Activated CD4-positive, alpha-beta T cell treated with anti-CD3 and anti-CD28 coated beads, Interleukin-10, Interleukin-2, amounts not matched to agents 100 ng/mL and 50 ng/mL, durations not matched to agents 16 hours and 8 hours (primary cell): ENCODE results near the gene ABCB6.
A peak's percentile ranks its signal among the peaks of the same experiment; 100 is the strongest.

Experiments
- DNase-seq: peaks from one replicate; pipeline ENCODE4 v3.0.0-alpha.2; 2020

Gene ABCB6

GRCh38 chr2:219245148-219245898 lies 26.6 kb upstream of the ABCB6 start, which contains the start of the genes GLB1L and STK16:
Gene GLB1L (minus strand): TSS chr2:219245444. CDS start chr2:219243573, 1,871 bp downstream.
Gene STK16 (plus strand): TSS chr2:219245479. CDS start chr2:219246000, 521 bp downstream.
- DNase-seq, result peak; percentile 94

DNA sequence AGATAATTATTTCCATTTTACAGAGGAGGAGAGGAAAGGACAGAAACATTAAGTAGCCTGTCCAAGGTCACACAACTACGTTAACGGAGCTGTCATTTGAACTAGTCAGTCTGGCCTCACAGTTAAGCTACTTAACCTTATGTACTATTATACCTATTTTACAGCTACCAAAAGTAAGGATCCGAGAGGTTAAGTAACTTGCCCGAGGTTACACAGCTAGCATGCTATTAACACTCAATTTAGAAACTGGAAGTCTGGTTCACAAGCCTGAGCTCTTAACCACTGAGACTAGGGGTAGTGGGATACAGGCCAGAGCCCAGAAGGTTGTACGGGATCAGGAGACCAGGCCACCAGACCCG lies 26.0 kb upstream of the ABCB6 start:
- no peak for DNase-seq

DNA sequence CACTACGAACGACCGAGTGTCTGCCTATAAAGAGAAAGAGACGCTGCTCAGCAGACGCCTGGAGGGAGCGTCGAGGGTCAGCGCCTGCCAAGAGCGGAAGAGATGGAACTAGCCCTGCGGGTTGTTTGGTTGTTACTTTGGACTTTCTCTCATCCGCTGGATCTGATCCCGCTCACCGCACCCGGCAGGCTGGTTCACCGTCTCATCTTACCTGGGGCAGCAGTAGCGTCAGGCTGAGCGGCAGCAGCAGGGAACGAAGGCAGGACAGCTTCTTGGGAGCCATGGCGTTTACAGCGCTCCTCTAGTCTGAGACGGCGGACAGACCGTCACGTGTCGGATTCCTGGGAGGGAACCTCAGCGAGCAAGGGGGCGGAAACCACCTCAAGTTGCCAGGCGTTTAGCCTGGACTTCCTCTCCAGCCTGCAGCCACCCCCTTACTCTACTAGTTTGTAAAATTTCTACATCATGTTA lies 24.6 kb upstream of the ABCB6 start:
- DNase-seq, result no peak

GRCh38 chr2:219234331-219234730 lies 15.6 kb upstream of the ABCB6 start:
- no peak for DNase-seq

GRCh38 chr2:219230059-219230540 lies 11.3 kb upstream of the ABCB6 start:
- DNase-seq, result peak; percentile 65

GRCh38 chr2:219229305-219230058 lies 10.7 kb upstream of the ABCB6 start, which contains the start of the genes ANKZF1 and ATG9A:
Gene ANKZF1 (plus strand): TSS chr2:219229806. CDS start chr2:219230258, 452 bp downstream.
Gene ATG9A (minus strand): TSS chr2:219229636. CDS start chr2:219228024, 1,612 bp downstream.
- peak; percentile 99 for DNase-seq

- DNase-seq, result no peak
Measured at GRCh38 chr2:219228911-219229304, 10.2 kb upstream of the ABCB6 start.

DNA sequence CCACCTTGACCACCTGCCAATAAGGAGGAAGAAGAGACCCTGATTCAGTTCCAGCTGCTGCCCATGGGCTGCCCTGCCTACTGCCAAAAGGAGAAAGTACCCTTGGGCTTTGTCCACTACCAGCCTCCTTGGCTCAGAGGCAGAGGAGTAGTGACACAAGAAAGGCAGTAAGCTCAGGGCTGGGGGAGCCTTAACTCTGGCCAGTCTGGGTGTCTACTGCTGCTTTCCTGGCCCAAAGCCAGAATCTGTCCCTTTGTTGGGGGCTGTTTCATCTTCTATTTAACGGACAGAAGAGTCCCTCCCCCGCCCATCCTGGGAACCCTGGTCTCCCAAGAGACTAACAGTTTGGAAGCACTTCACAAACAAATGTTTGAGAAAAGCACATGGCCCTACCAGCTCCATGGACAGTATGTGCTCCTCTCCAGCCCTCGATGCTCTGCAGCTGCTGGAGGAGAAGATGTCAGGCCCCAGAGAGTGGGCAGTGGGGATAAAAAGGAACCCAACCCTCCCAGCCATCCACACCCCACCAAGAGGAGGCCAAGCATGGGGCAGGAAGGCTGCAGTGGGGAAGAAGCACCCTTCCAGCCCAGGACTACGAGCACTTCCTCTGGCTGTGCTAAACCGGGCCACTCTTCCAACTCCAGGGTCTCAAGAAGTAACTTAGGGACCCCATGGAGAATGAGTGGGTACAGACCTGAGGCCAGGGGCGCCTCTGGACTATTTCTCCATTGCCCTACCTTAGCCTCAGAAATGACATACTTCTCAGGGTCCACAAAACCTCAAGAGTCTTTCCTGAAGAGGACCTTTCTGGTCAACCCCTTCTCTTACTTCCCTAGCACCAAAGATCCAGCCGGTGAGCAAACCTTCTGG lies 9.5 kb upstream of the ABCB6 start:
- DNase-seq, result no peak

DNA sequence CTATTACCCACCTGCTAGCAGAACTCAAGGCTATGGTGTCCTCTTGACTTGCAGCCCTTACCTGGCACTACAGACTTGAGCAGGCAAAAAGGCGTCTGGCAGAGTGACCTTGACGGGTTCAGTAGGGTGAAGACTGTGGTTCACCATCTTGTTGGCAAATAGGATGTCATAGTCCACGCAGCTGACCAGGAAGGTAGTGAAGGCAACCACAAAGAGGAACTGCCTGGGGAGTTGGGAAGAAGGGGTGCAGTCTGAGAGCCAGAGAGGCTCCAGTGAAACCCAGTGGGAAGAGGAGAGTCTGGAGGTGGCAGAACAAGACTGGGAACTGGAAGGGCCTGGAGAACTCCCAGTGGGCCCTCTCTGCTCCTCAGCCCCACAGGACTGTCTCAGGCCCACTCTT lies 6.6 kb upstream of the ABCB6 start:
- DNase-seq, result no peak

GRCh38 chr2:219223831-219224610 lies 5.3 kb upstream of the ABCB6 start:
- no peak for DNase-seq

GRCh38 chr2:219221957-219222518 lies 3.3 kb upstream of the ABCB6 start:
- no peak for DNase-seq

- DNase-seq, result no peak
Measured at GRCh38 chr2:219220652-219221402, 2.1 kb upstream of the ABCB6 start.

GRCh38 chr2:219219784-219220532 lies 1.2 kb upstream of the ABCB6 start:
- no peak for DNase-seq

GRCh38 chr2:219218217-219218731 lies 484 bp downstream of the ABCB6 start:
- no peak for DNase-seq

DNA sequence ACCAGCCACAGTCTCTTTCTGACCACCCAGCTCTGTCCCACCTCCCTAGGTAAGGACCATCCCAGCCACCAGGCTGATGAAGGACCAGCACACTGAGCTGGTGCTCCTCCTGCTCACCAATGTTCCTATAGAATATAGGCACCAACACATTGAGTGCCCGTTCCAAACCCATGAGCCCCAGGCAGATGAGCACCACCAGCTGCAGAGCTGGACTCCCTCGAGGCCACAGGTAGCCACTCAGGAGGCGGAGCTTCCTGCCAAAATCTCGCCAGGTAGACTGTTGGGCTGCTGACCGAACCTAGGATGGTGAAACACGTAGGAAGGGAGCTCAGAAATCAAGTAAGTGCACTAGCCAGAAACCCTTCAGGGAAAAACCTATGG lies 2.2 kb downstream of the ABCB6 start:
- DNase-seq, result no peak

DNA sequence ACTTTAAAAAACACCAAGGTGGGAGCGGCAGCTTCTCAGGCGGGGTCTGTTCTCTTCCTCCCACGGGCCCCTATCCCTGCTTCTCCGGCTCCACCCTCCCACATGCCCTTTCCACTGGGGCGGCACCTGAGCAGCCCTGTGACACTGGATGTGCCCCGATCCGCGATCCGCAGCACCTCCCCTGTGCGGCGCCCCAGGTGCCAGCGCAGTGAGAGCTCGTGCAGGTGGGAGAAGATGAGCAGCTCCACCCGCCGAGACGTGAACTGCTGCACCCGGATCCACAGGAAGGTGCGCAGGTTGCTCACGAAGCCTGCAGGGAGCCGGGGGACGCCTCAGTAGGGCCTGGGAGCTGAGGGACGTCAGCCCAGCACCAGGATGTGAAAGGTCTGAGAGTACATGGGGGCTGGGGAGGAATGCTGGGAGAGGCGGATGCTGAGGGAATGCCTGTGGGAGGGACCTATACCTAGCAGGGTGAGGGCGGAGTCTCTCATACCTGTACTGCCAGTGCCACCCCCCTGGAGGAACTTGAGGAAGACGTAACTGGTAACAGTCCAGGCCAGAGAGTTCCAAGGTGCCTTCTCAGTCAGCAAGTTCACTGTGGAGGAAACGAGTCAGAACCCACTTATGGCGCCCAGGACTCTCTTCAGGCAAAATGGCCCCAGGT lies 2.8 kb downstream of the ABCB6 start:
- DNase-seq, result peak; percentile 20

GRCh38 chr2:219214786-219215185 lies 4.0 kb downstream of the ABCB6 start:
- no peak for DNase-seq

DNA sequence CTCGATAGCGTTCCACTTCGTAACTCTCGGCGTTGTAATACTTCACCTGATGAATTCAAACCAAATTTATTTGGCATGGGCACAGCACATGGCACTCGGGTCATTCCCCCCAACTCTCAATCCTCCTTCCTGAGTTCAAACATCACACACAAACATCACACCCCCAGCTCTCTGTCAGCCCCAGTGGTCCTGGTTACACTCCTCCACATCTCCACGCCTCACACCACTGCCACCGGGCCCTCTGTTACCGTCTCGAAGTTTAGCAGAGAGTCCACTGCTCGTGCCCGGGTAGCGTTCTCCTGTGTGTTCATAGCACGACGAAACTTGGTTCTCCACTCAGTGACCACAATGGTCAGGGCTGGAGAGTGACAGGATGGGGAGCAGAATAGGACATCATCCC lies 4.6 kb downstream of the ABCB6 start:
- no peak for DNase-seq

DNA sequence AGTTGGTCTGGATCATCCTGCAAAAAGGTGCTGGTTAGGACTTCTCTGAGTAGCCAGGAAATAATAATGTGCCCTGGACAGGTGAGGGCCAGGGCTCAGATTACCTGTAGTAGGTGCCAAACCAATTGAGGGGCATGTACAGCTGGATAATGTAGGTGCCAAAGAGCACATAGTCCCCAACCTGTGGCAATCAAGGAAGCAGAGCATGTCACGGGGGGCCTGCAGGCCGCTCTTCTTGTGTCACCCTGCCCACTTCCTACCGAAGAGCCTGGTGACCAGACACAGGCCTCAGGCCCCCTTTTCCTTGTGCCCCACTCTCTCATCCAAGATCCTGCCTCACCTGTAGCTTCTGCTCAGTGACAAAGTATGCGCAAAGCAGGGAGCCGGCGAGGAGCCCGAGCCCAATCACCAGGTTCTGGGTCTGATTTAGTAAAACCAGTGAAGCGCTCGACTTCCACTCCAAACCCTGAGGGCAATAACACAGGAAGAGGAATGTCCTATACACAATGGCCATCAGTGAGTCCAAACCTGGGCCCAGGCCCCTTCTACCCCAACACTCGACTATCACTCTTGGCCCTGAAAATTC lies 5.2 kb downstream of the ABCB6 start:
- DNase-seq, result no peak
